Kasumi-1 (cell line): ENCODE results near the gene CSTF2.
"Not testable (repeated sequence)": the region's sequence is repeated elsewhere in the genome, so short reads cannot be mapped to it uniquely, and the experiment has no call there.

Source experiments
- DNase-seq, 2 experiments: peaks; one replicate each; lab custom pipeline; 2025; lab: John Stamatoyannopoulos, UW

Gene CSTF2, protein sequence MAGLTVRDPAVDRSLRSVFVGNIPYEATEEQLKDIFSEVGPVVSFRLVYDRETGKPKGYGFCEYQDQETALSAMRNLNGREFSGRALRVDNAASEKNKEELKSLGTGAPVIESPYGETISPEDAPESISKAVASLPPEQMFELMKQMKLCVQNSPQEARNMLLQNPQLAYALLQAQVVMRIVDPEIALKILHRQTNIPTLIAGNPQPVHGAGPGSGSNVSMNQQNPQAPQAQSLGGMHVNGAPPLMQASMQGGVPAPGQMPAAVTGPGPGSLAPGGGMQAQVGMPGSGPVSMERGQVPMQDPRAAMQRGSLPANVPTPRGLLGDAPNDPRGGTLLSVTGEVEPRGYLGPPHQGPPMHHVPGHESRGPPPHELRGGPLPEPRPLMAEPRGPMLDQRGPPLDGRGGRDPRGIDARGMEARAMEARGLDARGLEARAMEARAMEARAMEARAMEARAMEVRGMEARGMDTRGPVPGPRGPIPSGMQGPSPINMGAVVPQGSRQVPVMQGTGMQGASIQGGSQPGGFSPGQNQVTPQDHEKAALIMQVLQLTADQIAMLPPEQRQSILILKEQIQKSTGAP

DNA sequence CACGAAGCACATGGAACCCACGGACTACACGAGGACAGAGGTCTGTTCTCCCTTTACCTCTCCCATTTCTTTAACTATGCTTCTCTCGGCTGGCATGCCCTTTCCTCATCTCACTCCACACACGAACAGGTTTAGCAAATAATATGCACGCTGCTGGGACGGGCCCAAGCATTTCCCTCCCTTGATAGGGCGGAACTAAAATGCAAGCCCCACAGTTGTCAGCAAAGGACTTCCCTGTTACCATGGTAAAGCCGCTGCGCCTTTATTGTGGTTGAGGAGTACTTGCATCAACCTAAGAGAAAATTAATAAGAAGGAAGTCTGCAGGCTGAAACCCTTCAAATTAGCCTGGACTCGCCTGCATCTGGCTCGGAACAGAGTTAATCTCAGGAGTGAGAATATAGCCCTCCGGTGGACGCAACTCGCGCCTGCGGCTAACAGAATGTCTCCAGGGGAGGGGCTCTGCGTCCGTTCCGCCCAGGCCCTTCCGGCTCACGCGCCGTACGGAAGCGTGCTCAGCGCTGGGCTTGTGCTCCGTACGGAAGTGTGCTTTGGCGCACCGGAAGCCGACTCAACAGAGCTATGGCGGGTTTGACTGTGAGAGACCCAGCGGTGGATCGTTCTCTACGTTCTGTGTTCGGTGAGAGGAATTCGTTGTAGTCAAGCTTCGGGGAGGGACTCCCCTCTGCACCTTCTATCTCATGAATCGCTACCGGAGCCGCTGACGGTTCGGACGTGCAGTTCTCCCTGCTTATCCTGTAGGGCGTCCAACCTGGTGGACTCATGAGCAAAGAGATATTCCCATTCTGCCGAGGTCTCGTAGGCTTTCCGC lies at the start of gene CSTF2:
Gene CSTF2 (plus strand): TSS at position 555 of the 830 bp plus-strand sequence. CDS start 26 bp downstream, at position 581.
- peak; percentile 75 to 76 for DNase-seq

DNA sequence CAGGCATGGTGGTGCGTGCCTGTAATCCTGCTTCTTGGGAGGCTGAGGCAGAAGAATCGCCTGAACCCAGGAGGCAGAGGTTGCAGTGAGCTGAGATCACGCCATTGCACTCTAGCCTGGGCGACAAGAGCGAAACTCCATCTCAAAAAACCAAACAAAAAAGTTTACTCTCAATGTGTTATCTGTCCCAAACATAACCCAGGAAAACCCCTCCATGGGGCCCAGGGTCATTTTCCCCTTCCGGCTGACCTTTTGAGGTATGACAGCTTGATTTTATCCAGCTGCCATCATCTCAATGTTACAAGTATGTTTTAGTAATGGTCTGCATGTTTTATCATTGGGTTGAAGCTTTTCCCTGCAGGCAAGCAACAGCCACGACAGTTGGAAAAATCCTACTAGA lies 23.8 kb upstream of the CSTF2 start:
- not testable (repeated sequence) for DNase-seq

GRCh38 chrX:100797359-100797758 lies 22.8 kb upstream of the CSTF2 start:
- no peak for DNase-seq

DNA sequence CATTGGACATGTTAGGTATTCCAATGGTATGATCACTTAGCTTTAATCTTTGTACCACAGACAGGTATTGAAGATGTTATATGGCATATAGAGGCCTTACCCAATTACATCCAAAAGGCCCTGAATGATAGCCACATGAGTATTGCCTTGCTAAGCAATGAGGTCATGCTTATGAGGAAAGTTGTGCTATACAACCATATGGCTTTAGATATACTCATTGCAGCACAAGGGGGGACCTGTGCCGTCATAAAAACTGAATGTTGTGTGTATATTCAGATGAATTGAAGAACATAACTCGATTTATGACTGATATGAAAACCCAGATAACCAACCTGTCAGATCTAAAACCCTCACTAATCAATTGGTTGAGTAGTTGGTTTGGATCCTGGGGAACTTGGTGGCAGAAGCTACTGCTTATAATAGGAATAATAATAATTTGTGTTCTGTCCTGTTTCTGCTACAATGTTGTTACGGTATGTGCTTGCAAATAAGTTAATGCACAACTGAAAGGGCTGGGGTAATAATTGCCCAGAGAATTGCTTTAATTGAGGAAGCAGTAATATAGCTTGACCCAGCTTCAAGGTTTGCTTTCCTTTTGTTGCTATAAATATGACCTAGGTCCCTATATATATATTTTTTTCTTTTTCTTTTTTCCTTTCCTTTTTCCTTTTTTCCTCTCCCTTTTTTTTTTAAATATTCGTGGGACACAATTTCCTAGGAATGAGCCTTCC lies 21.5 kb upstream of the CSTF2 start:
- DNase-seq = no peak

DNA sequence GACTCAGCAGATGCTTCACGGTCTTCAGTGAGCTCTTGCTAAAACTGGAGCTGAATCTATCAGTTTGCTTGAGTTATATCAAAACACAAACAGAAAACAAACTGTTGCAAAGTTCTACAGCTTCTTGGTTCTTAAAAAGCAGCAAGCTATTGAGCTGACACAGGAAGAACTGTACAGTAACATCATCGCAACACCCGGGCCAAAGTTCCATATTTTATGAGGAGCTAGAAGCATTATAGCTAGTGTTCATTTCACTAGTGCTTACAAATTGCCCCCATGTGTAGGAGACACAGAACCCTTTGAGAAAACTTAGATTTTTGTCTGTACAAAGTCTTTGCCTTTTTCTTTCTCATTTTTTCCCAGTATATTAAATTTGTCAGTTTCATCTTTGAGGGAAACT lies 17.3 kb upstream of the CSTF2 start:
- no peak for DNase-seq

DNA sequence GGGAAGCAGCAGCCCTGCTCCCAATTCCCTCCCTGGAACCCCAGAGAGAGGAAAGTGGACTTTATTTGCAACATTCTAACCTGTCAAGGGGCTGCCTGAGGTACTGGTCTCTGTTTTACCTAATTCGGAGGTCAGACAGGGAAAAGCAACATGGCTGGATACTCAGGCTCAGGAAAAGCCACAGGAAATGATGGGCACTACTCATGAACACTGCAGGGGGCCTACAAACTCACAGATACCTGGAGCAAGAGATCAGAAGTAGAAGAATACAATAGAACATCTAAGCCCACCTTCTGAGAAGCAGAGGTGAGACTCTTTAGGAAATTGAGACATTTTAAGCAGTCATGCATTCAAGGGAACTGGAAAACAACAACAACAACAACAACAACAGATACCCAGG lies 15.4 kb upstream of the CSTF2 start:
- no peak for DNase-seq

DNA sequence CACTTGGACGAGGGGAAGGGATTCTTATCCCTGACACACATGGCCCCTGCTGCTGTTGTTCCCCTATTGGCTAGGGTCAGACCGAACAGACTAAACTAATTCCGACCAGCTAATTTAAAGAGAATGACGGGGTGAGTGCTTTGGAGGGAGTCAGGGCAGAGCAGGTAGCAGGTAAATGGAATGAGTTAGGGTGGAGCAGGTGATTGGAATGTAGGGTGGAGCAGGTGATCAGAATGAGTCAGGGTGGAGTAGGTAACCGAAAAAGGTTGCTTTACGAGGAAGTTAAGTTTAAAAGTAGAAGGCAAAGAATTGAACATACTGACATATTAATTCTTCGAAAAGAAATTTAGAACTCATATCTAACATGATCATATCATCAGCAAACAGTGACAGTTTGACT lies 11.9 kb upstream of the CSTF2 start:
- not testable (repeated sequence) for DNase-seq

GRCh38 chrX:100812216-100813158 lies 7.7 kb upstream of the CSTF2 start:
- DNase-seq = no peak

DNA sequence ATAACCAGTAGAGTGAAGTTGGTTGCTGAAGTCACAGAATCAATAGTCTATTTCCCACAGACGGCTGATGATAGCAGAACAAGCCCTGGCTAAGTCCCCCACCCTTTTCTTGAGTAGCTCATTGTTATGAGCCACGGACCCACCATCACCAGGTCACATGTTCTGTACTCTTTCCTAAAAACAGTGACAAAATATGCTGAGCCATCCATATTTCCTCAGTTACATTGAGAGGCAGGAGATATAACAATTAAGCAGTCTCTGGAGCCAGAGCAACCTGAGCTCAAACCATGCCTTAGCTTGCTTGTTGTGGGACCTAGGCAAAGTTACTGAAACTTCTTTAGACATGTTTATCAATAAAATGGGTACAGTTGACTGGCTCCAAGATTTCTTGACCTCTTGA lies 2.9 kb upstream of the CSTF2 start:
- no peak for DNase-seq

DNA sequence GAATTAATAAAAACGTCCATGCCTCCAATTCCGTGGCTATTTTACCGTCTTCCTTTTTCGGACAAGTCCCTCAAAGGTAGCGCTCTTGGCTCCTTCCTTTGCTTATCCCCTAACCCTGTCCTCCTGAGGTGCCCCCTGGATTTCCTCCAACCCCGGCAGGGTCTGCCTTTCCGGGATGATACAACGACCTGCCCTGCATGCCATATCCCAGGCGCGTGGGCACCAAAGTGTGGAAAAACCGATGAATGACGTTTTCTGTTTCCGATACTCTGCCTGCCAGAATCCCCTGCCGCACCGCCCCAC lies 706 bp upstream of the CSTF2 start:
- no peak for DNase-seq

- peak; percentile 6 to 13 for DNase-seq
Measured at GRCh38 chrX:100829730-100830129, 9.5 kb downstream of the CSTF2 start.

DNA sequence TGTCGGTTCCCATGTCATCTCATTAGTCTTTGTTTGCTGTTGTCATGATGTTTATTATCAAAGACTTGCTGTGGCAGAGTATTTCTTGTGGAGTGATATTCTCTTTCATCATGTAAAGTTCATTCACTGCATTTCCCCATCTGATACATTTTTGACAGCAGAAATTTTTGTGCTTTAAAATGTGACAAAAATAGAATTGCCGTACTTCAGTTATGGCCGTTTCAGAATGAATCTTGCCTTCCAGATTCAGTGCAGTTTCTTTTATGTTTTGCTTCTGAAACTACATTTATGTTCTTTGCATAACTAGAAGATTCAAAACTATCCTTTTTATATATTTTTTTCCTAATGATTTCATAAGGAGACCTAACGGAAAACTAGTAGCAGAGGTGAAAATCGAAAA lies 10.0 kb downstream of the CSTF2 start:
- no peak for DNase-seq

DNA sequence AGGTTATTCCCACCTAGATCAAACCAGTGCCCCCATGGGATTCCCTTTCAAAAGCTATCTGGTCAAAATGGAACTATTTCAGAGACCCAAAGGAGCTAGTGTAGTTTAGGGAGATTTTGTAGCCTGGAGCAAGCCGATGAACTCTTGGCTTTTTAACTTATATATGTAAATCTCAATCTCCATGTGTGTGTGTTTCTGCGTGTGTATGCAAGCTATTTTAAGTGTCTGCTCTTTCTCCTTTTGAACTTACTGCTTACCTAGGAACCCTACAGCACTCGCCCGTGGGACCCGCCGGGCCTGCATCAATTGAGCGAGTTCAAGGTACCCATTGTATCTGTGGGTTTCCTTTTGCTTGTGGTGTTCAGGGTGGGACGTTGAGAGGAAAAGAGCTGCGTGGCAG lies 10.4 kb downstream of the CSTF2 start:
- no peak for DNase-seq

GRCh38 chrX:100831219-100831946 lies 11.2 kb downstream of the CSTF2 start:
- DNase-seq = no peak

GRCh38 chrX:100850317-100850716 lies 30.1 kb downstream of the CSTF2 start:
- DNase-seq = no peak

DNA sequence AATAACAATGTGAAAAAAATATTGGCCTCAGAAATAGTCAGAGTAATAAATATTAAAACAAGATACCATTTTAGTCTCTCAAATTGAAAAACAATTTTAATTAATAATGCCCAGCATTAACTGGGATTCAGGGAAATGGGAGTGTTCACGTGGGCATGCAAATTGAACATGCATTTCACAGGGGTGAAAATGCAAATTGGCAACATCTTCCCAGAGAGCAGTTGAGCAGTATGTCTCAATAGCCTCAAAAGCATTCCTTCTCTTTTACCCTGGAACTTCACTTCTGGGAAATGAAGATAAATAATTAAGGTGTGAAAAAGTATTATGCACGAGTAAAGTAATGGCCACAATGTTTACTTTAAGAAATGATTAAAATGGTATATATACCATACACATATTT lies 32.6 kb downstream of the CSTF2 start:
- no peak for DNase-seq

DNA sequence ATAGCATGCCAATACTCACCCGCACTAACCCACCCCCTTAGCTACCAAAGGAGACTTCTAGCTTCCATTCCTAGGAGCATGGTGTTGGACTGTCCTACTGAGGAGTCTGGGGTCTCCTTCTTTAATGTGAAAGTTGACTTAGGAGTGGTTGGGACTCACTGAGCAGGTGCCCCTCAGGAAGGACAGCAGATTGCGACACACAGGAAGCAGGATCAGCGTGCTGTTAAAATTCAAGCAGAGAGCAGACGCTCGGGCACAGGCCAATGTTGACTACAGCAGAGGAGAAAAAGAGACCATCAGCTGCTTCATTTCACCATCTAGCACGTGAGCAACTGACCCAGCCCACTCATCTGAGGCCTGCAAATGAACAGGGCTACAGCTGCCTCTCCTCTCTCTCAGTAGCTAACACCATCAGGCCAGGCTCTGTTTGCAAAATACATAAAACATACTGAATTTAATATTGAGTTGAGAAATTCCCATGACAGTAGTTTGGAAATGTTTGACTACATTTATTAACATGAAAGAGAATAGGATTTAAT lies 43.2 kb downstream of the CSTF2 start:
- DNase-seq = no peak

DNA sequence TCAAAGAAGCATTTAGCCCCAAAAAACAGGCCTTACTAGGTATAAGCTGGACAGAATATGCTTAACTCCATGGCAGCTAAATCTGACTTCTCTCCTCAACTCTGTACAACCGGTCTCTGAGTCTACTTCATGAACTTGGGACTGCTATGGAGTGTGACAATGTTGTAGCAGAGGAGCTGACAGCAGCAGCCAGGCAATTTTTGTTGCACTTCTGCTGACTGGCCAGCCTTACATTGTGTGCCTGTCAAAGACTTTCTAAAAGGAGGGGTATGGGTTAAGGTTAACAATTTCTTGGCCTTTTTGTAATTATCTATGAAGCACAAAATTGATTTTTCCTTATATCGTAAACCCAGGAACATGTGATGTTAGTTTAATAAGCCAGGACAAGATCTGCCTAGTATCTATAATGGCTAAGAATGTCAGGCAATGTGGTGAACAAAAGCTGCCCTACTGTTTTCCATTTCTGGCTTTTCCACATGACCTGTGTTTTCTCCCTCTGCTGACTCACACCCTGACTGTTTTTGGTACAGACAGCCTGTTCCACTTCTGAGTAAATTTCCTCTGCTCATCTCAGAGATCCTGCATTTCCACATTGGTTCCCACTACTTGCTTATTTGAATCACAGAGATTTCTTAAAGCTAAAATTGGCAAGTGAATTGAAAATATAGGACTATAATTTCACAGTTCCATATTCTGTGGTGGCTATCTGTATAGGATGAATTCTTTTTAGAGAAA lies 44.6 kb downstream of the CSTF2 start:
- no peak for DNase-seq

- DNase-seq = no peak
Measured at GRCh38 chrX:100868273-100868672, 48.1 kb downstream of the CSTF2 start.

DNA sequence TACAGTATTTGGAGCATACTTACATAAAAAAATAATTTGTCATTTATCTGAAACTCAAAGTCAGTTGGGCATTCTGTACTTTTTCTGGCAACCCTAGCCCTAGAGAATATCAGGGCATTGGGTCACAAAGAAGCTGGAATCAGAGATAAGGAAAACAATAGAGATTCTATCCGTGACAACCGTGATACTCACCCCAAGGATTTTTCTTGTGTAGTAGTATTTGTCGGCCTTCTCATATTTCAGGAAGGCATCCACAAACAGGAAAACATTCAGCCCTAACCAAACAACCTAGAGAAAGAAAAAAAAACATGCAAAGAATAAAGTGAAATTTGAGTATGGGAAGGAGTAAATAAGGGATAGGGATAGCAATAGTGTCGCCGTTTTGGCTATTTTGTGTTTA lies 50.3 kb downstream of the CSTF2 start:
- no peak for DNase-seq
